GM11168 (cell line): ENCODE results near the gene PRSS57.

Experiments
- in situ Hi-C: fragments of 300-500 bp; cut with MboI; formaldehyde crosslinking; loops from one replicate; pipeline ENCODE4 v1.12.0; 2022; ENCODE audit warnings: low sequenced_read_pairs; ENCODE audit not compliant: unreplicated experiment

PRSS57 gene

DNA sequence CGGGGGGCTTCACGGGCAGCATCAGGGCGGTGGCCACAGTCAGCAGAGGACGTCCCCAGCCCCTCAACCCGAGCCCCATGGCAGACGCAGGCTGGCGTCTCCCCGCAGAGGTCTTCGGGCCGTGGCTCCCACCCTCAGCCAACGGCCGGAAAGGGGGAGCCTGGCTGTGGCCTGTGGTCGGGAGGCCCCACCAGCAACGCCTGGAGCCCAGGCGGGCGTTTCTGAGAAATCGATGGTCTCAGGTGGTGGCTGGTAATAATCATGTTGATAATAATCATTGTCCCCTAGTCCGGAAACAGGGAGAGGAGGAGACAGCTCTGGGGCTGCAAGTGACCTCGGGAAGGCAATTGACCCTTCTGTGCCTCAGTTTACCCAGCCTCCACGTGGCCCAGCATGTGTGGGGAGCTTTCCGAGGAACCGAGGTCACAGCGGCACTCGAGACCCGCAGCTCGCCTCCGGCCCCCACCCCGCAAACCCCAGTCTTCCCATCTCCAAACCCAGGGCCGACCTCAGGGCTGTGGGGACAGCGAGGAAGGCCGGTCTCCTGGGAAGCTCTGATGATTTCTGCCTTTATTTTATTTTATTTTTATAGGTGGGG is at the start of gene PRSS57:
Gene PRSS57, minus strand, starts transcription at position 101 of the 598 bp plus-strand sequence. Its CDS starts 22 bp downstream, at position 79.
- in situ Hi-C loops, result no loop called here

DNA sequence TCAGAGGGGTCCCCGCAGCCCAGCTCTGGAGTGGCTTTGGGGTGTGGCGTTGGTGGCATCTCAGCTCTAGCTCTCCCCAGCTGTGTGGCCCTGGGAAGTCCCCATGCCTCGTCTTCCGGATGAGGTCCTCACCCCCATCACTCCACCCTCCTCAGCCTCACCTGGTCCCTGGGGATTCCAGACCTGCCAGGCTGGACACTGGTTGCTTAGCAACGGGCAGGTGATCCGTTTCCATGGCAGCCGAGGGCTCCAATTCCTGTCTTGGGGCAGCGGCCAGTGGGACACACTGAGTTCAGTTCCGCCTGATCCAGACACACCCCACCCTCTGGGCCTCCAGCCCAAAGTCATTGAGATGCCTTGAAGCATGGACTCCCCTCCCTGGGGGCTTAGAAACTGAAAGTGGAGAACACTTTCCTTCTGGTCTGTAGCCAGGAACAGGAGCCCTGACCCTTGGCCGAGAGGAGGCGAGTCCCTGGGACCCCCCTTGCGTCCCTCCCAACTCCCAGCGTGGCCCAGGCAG is 48.0 kb upstream of the PRSS57 start:
- in situ Hi-C loops, result loop anchor here (25.0 kb wide), 1 partner anchor 156 kb away; the partner anchor contains the start of gene HCN2

GRCh38 chr19:742540-743075 is 47.4 kb upstream of the PRSS57 start:
- in situ Hi-C loops, result loop anchor here (25.0 kb wide), 1 partner anchor 155 kb away; the partner anchor contains the start of gene HCN2

GRCh38 chr19:741506-742131 is 46.4 kb upstream of the PRSS57 start:
- in situ Hi-C loops, result loop anchor here (25.0 kb wide), 1 partner anchor 154 kb away; the partner anchor contains the start of gene HCN2

- in situ Hi-C loops, result loop anchor here (25.0 kb wide), 1 partner anchor 154 kb away; the partner anchor contains the start of gene HCN2
These were observed 45.7 kb upstream of the PRSS57 start for GRCh38 chr19:740816-741505.

DNA sequence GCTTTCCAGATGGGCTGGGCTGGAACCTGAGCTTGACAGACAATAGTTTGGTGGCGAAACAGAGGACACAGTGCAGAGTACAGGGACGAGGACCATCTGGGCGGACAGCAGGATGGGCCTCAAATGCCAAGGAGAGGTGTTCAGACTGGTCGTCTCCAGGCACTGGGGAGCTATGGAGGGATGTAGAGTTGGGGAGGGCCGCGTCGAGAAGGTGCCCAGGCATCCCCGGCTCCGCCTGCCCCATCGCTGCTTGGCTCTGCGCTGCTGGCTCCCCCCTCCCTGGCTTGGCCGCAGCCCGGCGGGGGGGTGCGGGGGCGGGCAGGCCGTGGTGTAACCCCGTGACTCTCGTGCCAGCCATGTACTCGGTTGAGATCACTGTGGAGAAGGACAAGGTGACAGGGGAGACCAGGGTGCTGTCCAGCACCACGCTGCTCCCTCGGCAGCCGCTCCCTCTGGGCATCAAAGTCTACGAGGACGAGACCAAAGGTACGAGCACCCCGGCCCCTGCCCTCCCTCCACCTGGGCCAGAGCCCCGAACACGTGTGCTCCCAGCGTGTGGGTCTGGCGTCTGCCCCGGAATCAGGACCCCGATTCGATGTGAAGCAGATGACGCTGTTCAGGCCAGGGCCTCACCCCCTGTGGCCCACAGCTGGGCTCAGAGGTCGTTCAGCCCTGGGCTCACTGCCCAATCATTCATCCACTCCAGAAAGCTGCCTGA is 44.9 kb upstream of the PRSS57 start:
- in situ Hi-C loops, result loop anchor here (10.0 to 25.0 kb wide), 2 partner anchors 153 to 415 kb away; partner anchors contain the start of gene HCN2

- in situ Hi-C loops, result loop anchor here (10.0 to 25.0 kb wide), 2 partner anchors 151 to 416 kb away; partner anchors contain the start of gene HCN2
These were observed 43.4 kb upstream of the PRSS57 start for GRCh38 chr19:738509-739128.

- in situ Hi-C loops, result loop anchor here (10.0 to 25.0 kb wide), 2 partner anchors 150 to 417 kb away; partner anchors contain the start of gene HCN2
These were observed 42.4 kb upstream of the PRSS57 start for GRCh38 chr19:737591-738093.

- in situ Hi-C loops, result loop anchor here (10.0 to 25.0 kb wide), 2 partner anchors 149 to 419 kb away; partner anchors contain the start of gene HCN2
These were observed 40.9 kb upstream of the PRSS57 start for GRCh38 chr19:736125-736524.

DNA sequence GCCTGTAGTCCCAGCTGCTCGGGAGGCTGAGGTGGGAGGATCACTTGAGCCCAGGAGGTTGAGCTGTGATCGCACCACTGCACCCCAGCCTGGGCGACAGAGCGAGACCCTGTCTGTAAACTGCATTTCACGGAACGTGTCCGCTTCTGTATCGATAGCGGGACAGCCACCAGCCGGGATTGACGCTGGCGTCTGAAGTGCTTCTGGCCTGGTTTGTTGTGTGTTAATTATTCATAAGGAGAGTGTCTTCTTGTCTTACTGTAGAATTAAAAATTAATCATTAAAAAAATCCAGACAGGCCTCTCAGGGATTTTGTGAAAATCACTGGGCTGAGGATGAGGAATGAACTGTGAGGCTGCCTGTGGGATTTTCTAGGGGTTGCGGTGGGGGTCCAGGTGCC is 39.5 kb upstream of the PRSS57 start:
- in situ Hi-C loops, result loop anchor here (10.0 to 25.0 kb wide), 2 partner anchors 147 to 420 kb away; partner anchors contain the start of gene HCN2

GRCh38 chr19:732148-733069 is 37.2 kb upstream of the PRSS57 start:
- in situ Hi-C loops, result loop anchor here (10.0 to 25.0 kb wide), 2 partner anchors 145 to 422 kb away; partner anchors contain the start of gene HCN2

- in situ Hi-C loops, result loop anchor here (10.0 to 25.0 kb wide), 2 partner anchors 144 to 424 kb away; partner anchors contain the start of gene HCN2
These were observed 35.7 kb upstream of the PRSS57 start for GRCh38 chr19:731000-731399.

- in situ Hi-C loops, result loop anchor here (5.0 to 25.0 kb wide), 3 partner anchors 63 to 425 kb away; partner anchors contain the start of gene HCN2
These were observed 34.9 kb upstream of the PRSS57 start for GRCh38 chr19:729965-730668.

DNA sequence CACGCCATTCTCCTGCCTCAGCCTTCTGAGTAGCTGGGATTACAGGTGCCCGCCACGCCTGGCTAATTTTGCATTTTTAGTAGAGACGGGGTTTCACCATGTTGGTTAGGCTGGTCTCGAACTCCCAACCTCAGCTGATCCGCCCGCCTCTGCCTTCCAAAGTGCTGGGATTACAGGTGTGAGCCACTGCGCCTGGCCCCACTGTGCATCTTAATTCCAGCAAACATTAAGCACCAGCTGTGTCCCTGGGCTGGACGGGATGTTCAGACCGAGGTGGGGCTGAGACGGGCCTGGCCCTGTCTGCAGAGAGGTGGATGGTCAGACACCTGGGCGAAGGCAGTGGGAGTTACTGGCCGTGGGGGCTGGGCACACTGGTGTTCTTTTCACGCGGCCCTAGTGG is 34.3 kb upstream of the PRSS57 start:
- in situ Hi-C loops, result loop anchor here (5.0 to 25.0 kb wide), 2 partner anchors 62 to 142 kb away; partner anchors contain the start of gene HCN2

- in situ Hi-C loops, result loop anchor here (5.0 to 25.0 kb wide), 2 partner anchors 61 to 141 kb away; partner anchors contain the start of gene HCN2
These were observed 32.8 kb upstream of the PRSS57 start for GRCh38 chr19:728011-728410.
